Vagina (tissue), 2 donors: ENCODE data around the gene SRSF3. TPM values are rescaled to one million over a fixed set of nuclear protein-coding genes. Genes with fewer than 3 reads are reported as not detected.

ENCODE experiments used
- DNase-seq, 2 donors: peaks; one replicate each; pipeline ENCODE4 v3.0.0-alpha.2; 2017; ENCODE audit errors: extremely low spot score in 2 of 2
- H3K27ac ChIP-seq: fragments of 200-600 bp; sonication (generic); one replicate; pipeline ENCODE4 v1.5.1; 2019
- H3K27me3 ChIP-seq: fragments of 200-600 bp; sonication (generic); one replicate; pipeline ENCODE4 v1.5.1; 2019
- H3K36me3 ChIP-seq, 2 donors: fragments of 200-600 bp; sonication (generic); one replicate each; pipeline ENCODE4 v1.5.1; 2017 to 2019
- H3K4me1 ChIP-seq: fragments of 200-600 bp; sonication (generic); one replicate; pipeline ENCODE4 v1.5.1; 2019
- H3K4me3 ChIP-seq, 2 donors: fragments of 200-600 bp; sonication (generic); 1 replicate in 1 of 2; 2 replicates in 1 of 2; pipeline ENCODE4 v1.5.1; 2016 to 2019
- H3K9me3 ChIP-seq: fragments of 200-600 bp; sonication (generic); one replicate; pipeline ENCODE4 v1.5.1; 2019
- CTCF ChIP-seq, 3 experiments: fragments of 450-650 bp in 2 of 3; fragments of 200-600 bp in 1 of 3; sonication (generic) in 1 of 3; IDR thresholded peaks; one replicate each; pipeline ENCODE4 v1.5.1; 2017 to 2019; ENCODE audit warnings: antibody characterized with exemption in 3 of 3, mild to moderate bottlenecking in 2 of 3, moderate library complexity in 2 of 3
- POLR2A ChIP-seq, 2 donors: fragments of 450-650 bp; IDR thresholded peaks; one replicate each; pipeline ENCODE4 v1.6.1; 2017; ENCODE audit warnings: antibody characterized with exemption in 2 of 2, mild to moderate bottlenecking in 2 of 2, moderate library complexity in 2 of 2
- POLR2AphosphoS5 ChIP-seq, 2 donors: sonication (generic); formaldehyde crosslinking; IDR thresholded peaks; one replicate each; pipeline ENCODE4 v1.9.0; 2017; ENCODE audit warnings: antibody characterized with exemption in 2 of 2, mild to moderate bottlenecking in 2 of 2, low read depth in 1 of 2; ENCODE audit not compliant: insufficient read depth in 1 of 2
- intact Hi-C: fragments of 100-400 bp; cut with DNase I; formaldehyde crosslinking; loops from one replicate; pipeline ENCODE4 v1.15.1; 2023
- total RNA-seq: library from RNA; depleted of rRNA; stranded (reverse); fragments of >200 nt; gene quantifications from one replicate; pipeline ENCODE4 v1.2.3, GENCODE V29; 2016

SRSF3 gene
- total RNA-seq, 1 donor from 2014 or later: 144 TPM

- no peak overlapping the region for H3K4me3 ChIP-seq
- H3K27me3 ChIP-seq: no peaks in the 10 kb centered on the region
- intact Hi-C loops: no loop called here
- no peak overlapping the region for H3K27ac ChIP-seq
- no peaks in the 10 kb centered on the region for H3K9me3 ChIP-seq
- H3K4me1 ChIP-seq: peaks cover 11% of the 10 kb centered on the region
- no peak for TF ChIP-seq POLR2A (IDR thresholded peaks at IDR 0.05)
- peak in 1 of 2 donors; percentile 44 for TF ChIP-seq POLR2AphosphoS5 (IDR thresholded peaks at IDR 0.05; ENCODE audit: insufficient read depth in 1 of 2, low read depth in 1 of 2)
- no peak for TF ChIP-seq CTCF (IDR thresholded peaks at IDR 0.05)
- DNase-seq: peak in 1 of 2 donors; percentile 91
- no peaks in the 10 kb centered on the region for H3K36me3 ChIP-seq
These were observed 49.0 kb downstream of the SRSF3 start for GRCh38 chr6:36642913-36643817.

GRCh38 chr6:36643977-36644376, 49.8 kb downstream of the SRSF3 start:
- H3K27me3 ChIP-seq: no peaks in the 10 kb centered on the region
- intact Hi-C loops: no loop called here
- H3K27ac ChIP-seq: peak overlapping the region; percentile 33
- H3K4me1 ChIP-seq: peaks cover 11% of the 10 kb centered on the region
- H3K36me3 ChIP-seq: no peaks in the 10 kb centered on the region
- H3K4me3 ChIP-seq: no peak overlapping the region
- no peak for DNase-seq
- no peak for TF ChIP-seq POLR2AphosphoS5 (IDR thresholded peaks at IDR 0.05; ENCODE audit: insufficient read depth in 1 of 2, low read depth in 1 of 2)
- no peak for TF ChIP-seq POLR2A (IDR thresholded peaks at IDR 0.05)
- no peak for TF ChIP-seq CTCF (IDR thresholded peaks at IDR 0.05)
- no peaks in the 10 kb centered on the region for H3K9me3 ChIP-seq

GRCh38 chr6:36649086-36649485, 54.9 kb downstream of the SRSF3 start:
- Histone ChIP-seq H3K4me1 (no peaks in the 10 kb centered on the region), H3K9me3 (no peaks in the 10 kb centered on the region), H3K27ac (no peak overlapping the region), H3K4me3 (no peak overlapping the region), H3K36me3 (no peaks in the 10 kb centered on the region), H3K27me3 (no peaks in the 10 kb centered on the region)
- intact Hi-C loops: no loop called here
- DNase-seq: no peak
- no peak for TF ChIP-seq POLR2A (IDR thresholded peaks at IDR 0.05)
- no peak for TF ChIP-seq POLR2AphosphoS5 (IDR thresholded peaks at IDR 0.05; ENCODE audit: insufficient read depth in 1 of 2, low read depth in 1 of 2)
- TF ChIP-seq CTCF (IDR thresholded peaks at IDR 0.05): no peak

- no peak overlapping the region for H3K4me3 ChIP-seq
- no peak overlapping the region for H3K27ac ChIP-seq
- DNase-seq: no peak
- H3K27me3 ChIP-seq: no peaks in the 10 kb centered on the region
- no peaks in the 10 kb centered on the region for H3K9me3 ChIP-seq
- H3K4me1 ChIP-seq: no peaks in the 10 kb centered on the region
- TF ChIP-seq CTCF (IDR thresholded peaks at IDR 0.05) (no peak), POLR2AphosphoS5 (IDR thresholded peaks at IDR 0.05; ENCODE audit: insufficient read depth in 1 of 2, low read depth in 1 of 2) (no peak), POLR2A (IDR thresholded peaks at IDR 0.05) (no peak)
- intact Hi-C loops: no loop called here
- no peaks in the 10 kb centered on the region for H3K36me3 ChIP-seq
These were observed 55.7 kb downstream of the SRSF3 start for GRCh38 chr6:36649701-36650484.
